Measurements from ENCODE around the gene RAB35. TPM values are rescaled to one million over a fixed set of nuclear protein-coding genes. Genes with fewer than 3 reads are reported as not detected.

RAB35 gene
- total RNA-seq, 3 donors from 2014 or later (not counting 1 experiment from before 2014, with no cell fraction given): 65.0 to 85.9 (median 81.2) TPM

- no peaks in the 10 kb centered on the region for H3K36me3 Mint-ChIP-seq
- no peak for TF ChIP-seq CTCF (IDR thresholded peaks at IDR 0.05)
- H3K27me3 ChIP-seq (ENCODE audit: control insufficient read depth, insufficient read depth, low read length): no peaks in the 10 kb centered on the region
- 21% methylated on average over 3 of the region's 3 CpGs for WGBS (ENCODE audit: insufficient coverage)
- no peaks in the 10 kb centered on the region for H3K27me3 Mint-ChIP-seq (ENCODE audit: low read depth in 2 of 2)
- no peaks in the 10 kb centered on the region for H3K36me3 ChIP-seq (ENCODE audit: control insufficient read depth, insufficient read depth, low read length)
- H3K4me3 Mint-ChIP-seq: peak overlapping the region; percentile 94
- DNase-seq (peak in 1 of 2 donors; percentile 29), ATAC-seq (no peak)
- H3K9me3 Mint-ChIP-seq: no peaks in the 10 kb centered on the region
- H3K4me3 ChIP-seq (ENCODE audit: low read length): no peak overlapping the region
- no peaks in the 10 kb centered on the region for H3K9me3 ChIP-seq (ENCODE audit: control insufficient read depth, insufficient read depth, low read length)
- peak overlapping the region; percentile 23 to 82 for H3K27ac Mint-ChIP-seq
- H3K27ac ChIP-seq (ENCODE audit: low read length): no peak overlapping the region
- peaks cover 64% of the 10 kb centered on the region for H3K4me1 ChIP-seq (ENCODE audit: control insufficient read depth, insufficient read depth, low read length)
- intact Hi-C loops (cut with micrococcal nuclease): loop anchor here (5.0 kb wide), 1 partner anchor 87 kb away; the partner anchor contains the start of gene RPLP0
- H3K4me1 Mint-ChIP-seq: peaks cover 63 to 69% of the 10 kb centered on the region in 2 donors
Observed at GRCh38 chr12:120115066-120115465, 1.5 kb downstream of the RAB35 start.

DNA sequence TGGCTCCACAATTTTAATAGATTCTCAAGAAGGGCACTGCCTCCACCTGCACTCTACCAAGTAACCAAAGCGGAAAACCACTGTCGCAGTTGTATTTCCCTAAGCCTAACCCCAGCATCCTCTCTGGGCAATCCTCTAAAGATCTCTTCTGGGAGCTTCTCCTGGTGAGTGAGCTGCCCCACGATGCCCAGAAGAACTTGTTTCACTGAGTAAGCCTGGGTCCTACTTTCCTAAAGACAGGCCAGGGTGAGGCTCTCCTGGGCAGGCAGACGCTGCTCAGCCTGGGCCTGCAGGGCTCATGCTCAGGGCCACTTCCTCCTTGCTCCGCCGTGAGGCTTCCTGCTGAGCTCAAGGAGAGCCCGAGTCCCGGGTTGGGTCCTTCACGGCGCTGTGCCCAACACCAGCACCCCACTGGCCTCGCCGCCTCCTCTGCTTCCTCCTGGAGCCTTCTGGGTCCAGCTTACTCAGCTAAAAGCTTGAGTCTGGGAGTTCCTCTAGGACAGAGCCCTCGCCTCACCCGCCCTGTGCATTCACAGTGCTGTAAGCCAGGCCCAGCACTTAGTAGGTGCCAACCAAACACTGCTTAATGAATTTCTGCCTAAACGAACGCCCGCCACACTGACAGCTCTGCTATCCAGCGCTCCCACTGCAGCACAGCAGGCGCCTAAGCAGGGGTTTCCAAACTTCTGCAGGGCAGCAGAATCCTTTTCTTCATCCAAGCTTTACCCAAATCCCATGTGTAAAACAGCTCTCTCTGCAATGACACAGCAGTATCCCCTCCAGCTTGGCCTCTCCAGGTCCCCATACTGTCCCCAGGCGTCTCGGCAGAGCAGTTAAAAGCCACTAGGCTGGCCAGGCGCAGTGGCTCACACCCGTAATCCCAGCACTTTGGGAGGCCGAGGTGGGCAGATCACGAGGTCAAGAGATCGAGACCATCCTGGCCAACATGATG, 5.7 kb downstream of the RAB35 start:
- Mint-ChIP-seq H3K4me1 (peaks cover 58 to 71% of the 10 kb centered on the region in 2 donors), H3K27me3 (ENCODE audit: low read depth in 2 of 2) (no peaks in the 10 kb centered on the region), H3K9me3 (no peaks in the 10 kb centered on the region), H3K36me3 (no peaks in the 10 kb centered on the region), H3K27ac (peak overlapping the region; percentile 80 to 92), H3K4me3 (peak overlapping the region; percentile 84)
- ATAC-seq: peak; percentile 83 to 88 (median 86)
- 27% methylated on average over 26 of the region's 26 CpGs for WGBS (ENCODE audit: insufficient coverage)
- Histone ChIP-seq H3K36me3 (ENCODE audit: control insufficient read depth, insufficient read depth, low read length) (peaks cover 7% of the 10 kb centered on the region), H3K9me3 (ENCODE audit: control insufficient read depth, insufficient read depth, low read length) (no peaks in the 10 kb centered on the region), H3K27me3 (ENCODE audit: control insufficient read depth, insufficient read depth, low read length) (no peaks in the 10 kb centered on the region), H3K4me3 (ENCODE audit: low read length) (no peak overlapping the region), H3K27ac (ENCODE audit: low read length) (peak overlapping the region; percentile 46), H3K4me1 (ENCODE audit: control insufficient read depth, insufficient read depth, low read length) (peaks cover 66% of the 10 kb centered on the region)
- peak; percentile 38 to 71 for DNase-seq
- TF ChIP-seq CTCF (IDR thresholded peaks at IDR 0.05): no peak
- intact Hi-C loops (cut with micrococcal nuclease): no loop called here

GRCh38 chr12:120109570-120110267, 6.8 kb downstream of the RAB35 start:
- Mint-ChIP-seq H3K4me3 (peak overlapping the region; percentile 84), H3K4me1 (peaks cover 54 to 66% of the 10 kb centered on the region in 2 donors), H3K36me3 (no peaks in the 10 kb centered on the region), H3K9me3 (no peaks in the 10 kb centered on the region), H3K27ac (peak overlapping the region; percentile 80 to 92), H3K27me3 (ENCODE audit: low read depth in 2 of 2) (no peaks in the 10 kb centered on the region)
- H3K4me3 ChIP-seq (ENCODE audit: low read length): no peak overlapping the region
- TF ChIP-seq CTCF (IDR thresholded peaks at IDR 0.05): no peak
- DNase-seq: no peak
- intact Hi-C loops (cut with micrococcal nuclease): no loop called here
- 82% methylated on average over 9 of the region's 10 CpGs for WGBS (ENCODE audit: insufficient coverage)
- no peaks in the 10 kb centered on the region for H3K27me3 ChIP-seq (ENCODE audit: control insufficient read depth, insufficient read depth, low read length)
- no peak for ATAC-seq
- peaks cover 55% of the 10 kb centered on the region for H3K4me1 ChIP-seq (ENCODE audit: control insufficient read depth, insufficient read depth, low read length)
- no peak overlapping the region for H3K27ac ChIP-seq (ENCODE audit: low read length)
- H3K9me3 ChIP-seq (ENCODE audit: control insufficient read depth, insufficient read depth, low read length): no peaks in the 10 kb centered on the region
- H3K36me3 ChIP-seq (ENCODE audit: control insufficient read depth, insufficient read depth, low read length): peaks cover 12% of the 10 kb centered on the region

All from natural killer cell (primary cell).